GM23338 (cell line): ENCODE results near the gene GTF3C1. TPM values are rescaled to one million over a fixed set of nuclear protein-coding genes. Genes with fewer than 3 reads are reported as not detected.

Source experiments
- ATAC-seq: fragments of 200-7000 bp; cut with Tn5 transposase; 3 replicates; pipeline ENCODE4 v1.9.1; 2020
- DNase-seq: peaks from one replicate; pipeline ENCODE4 v3.0.0-alpha.2; 2015; ENCODE audit warnings: low spot score
- H2AFZ ChIP-seq: fragments of 200-600 bp; sonication (generic); 2 replicates; pipeline ENCODE4 v1.8.0; 2016; ENCODE audit warnings: antibody characterized with exemption, mild to moderate bottlenecking, moderate library complexity
- H3F3A ChIP-seq: fragments of 200-600 bp; sonication (generic); replicated peaks from 2 replicates; pipeline ENCODE4 v1.8.0; 2017; ENCODE audit warnings: antibody characterized with exemption, mixed run types, low read depth
- H3K27ac ChIP-seq: fragments of 200-600 bp; sonication (generic); 2 replicates; pipeline ENCODE4 v1.6.1; 2016; ENCODE audit warnings: low read depth
- H3K27me3 ChIP-seq: fragments of 200-600 bp; sonication (generic); 2 replicates; pipeline ENCODE4 v1.8.0; 2016; ENCODE audit warnings: mild to moderate bottlenecking, mixed run types, moderate library complexity; ENCODE audit not compliant: insufficient read depth
- H3K36me3 ChIP-seq: fragments of 200-600 bp; sonication (generic); 2 replicates; pipeline ENCODE4 v1.8.0; 2016; ENCODE audit warnings: mild to moderate bottlenecking; ENCODE audit not compliant: insufficient read depth
- H3K4me1 ChIP-seq: fragments of 200-600 bp; sonication (generic); 2 replicates; pipeline ENCODE4 v1.8.0; 2016; ENCODE audit warnings: mild to moderate bottlenecking, moderate library complexity; ENCODE audit not compliant: insufficient read depth
- H3K4me2 ChIP-seq: fragments of 200-600 bp; sonication (generic); 2 replicates; pipeline ENCODE4 v1.7.1; 2017; ENCODE audit warnings: mixed run types
- H3K4me3 ChIP-seq: fragments of 200-600 bp; sonication (generic); 2 replicates; pipeline ENCODE4 v1.6.1; 2016; ENCODE audit warnings: mixed run types
- H3K79me2 ChIP-seq: fragments of 200-600 bp; sonication (generic); replicated peaks from 2 replicates; pipeline ENCODE4 v1.8.0; 2017; ENCODE audit warnings: mild to moderate bottlenecking; ENCODE audit not compliant: insufficient read depth
- H3K9me2 ChIP-seq: fragments of 200-600 bp; sonication (generic); 2 replicates; pipeline ENCODE4 v1.8.0; 2017; ENCODE audit not compliant: insufficient read depth
- H4K20me1 ChIP-seq: fragments of 200-600 bp; sonication (generic); replicated peaks from 2 replicates; pipeline ENCODE4 v1.8.0; 2017; ENCODE audit warnings: mild to moderate bottlenecking; ENCODE audit not compliant: insufficient read depth
- H3K27ac Mint-ChIP-seq: 2 replicates; pipeline ENCODE4 v1.8.0; 2020; ENCODE audit warnings: inconsistent platforms, mild to moderate bottlenecking, moderate library complexity, mixed read lengths
- H3K27me3 Mint-ChIP-seq: 3 replicates; pipeline ENCODE4 v1.8.0; 2022; ENCODE audit warnings: low read depth, mild to moderate bottlenecking, moderate library complexity, mixed read lengths, inconsistent platforms; ENCODE audit not compliant: insufficient read depth, poor library complexity
- H3K36me3 Mint-ChIP-seq: 3 replicates; pipeline ENCODE4 v1.8.0; 2021; ENCODE audit warnings: low read depth, mild to moderate bottlenecking, inconsistent platforms, moderate library complexity, mixed read lengths
- H3K4me1 Mint-ChIP-seq: 3 replicates; pipeline ENCODE4 v1.8.0; 2020; ENCODE audit warnings: mild to moderate bottlenecking, inconsistent platforms, mixed read lengths
- H3K4me3 Mint-ChIP-seq: 3 replicates; pipeline ENCODE4 v1.8.0; 2021; ENCODE audit warnings: moderate library complexity, mild to moderate bottlenecking, inconsistent platforms, mixed read lengths
- H3K9me3 Mint-ChIP-seq: 3 replicates; pipeline ENCODE4 v1.8.0; 2020; ENCODE audit warnings: moderate library complexity, mild to moderate bottlenecking, inconsistent platforms, mixed read lengths
- CREB1 ChIP-seq: fragments of 250-450 bp; sonication (Bioruptor Pico); IDR thresholded peaks from 2 replicates; pipeline ENCODE4 v1.5.0; 2020; ENCODE audit warnings: low read depth, mild to moderate bottlenecking, moderate library complexity
- EZH2 ChIP-seq: fragments of 200-600 bp; sonication (generic); IDR thresholded peaks from one replicate; pipeline ENCODE4 v1.8.0; 2017; ENCODE audit warnings: antibody characterized with exemption, mild to moderate bottlenecking, low read depth; ENCODE audit not compliant: unreplicated experiment
- EZH2phosphoT487 ChIP-seq: fragments of 200-600 bp; sonication (generic); IDR thresholded peaks from one replicate; pipeline ENCODE4 v1.8.1; 2018; ENCODE audit warnings: antibody characterized with exemption; ENCODE audit not compliant: unreplicated experiment
- JUNB ChIP-seq: IDR thresholded peaks from one replicate; pipeline ENCODE4 v1.6.1; 2016; ENCODE audit warnings: antibody characterized with exemption; ENCODE audit not compliant: unreplicated experiment
- NANOG ChIP-seq: IDR thresholded peaks from 2 replicates; pipeline ENCODE4 v1.6.1; 2016; ENCODE audit warnings: antibody characterized with exemption, borderline replicate concordance
- POLR2AphosphoS5 ChIP-seq: IDR thresholded peaks from 2 replicates; pipeline ENCODE4 v1.6.1; 2016; ENCODE audit warnings: antibody characterized with exemption, low read depth
- STAT1 ChIP-seq: IDR thresholded peaks from one replicate; pipeline ENCODE4 v1.6.1; 2016; ENCODE audit warnings: antibody characterized with exemption; ENCODE audit not compliant: unreplicated experiment
- ZNF331 ChIP-seq: fragments of 250-450 bp; sonication (Bioruptor Pico); IDR thresholded peaks from 2 replicates; pipeline ENCODE4 v1.5.0; 2020; ENCODE audit warnings: low read depth, mild to moderate bottlenecking, moderate library complexity
- ZNF462 ChIP-seq: fragments of 250-450 bp; sonication (Bioruptor Pico); IDR thresholded peaks from 2 replicates; pipeline ENCODE4 v1.5.0; 2020; ENCODE audit warnings: mild to moderate bottlenecking, moderate library complexity
- polyA plus RNA-seq: library from polyadenylated mRNA; unstranded; fragments of >200 nt; fragmentation: Nextera tagmentation; extraction: Ambion mirVana; gene quantifications from 2 replicates; pipeline ENCODE4 v1.2.1, GENCODE V29; 2016
- total RNA-seq: library from RNA; depleted of rRNA; stranded (reverse); fragments of >200 nt; shearing (Covaris generic); gene quantifications from 2 replicates; pipeline ENCODE4 v1.2.3, GENCODE V29; 2014
- TF ChIP-seq, protein P1 (sequence below), 2 experiments: fragments of 200-600 bp in 1 of 2; sonication (generic) in 1 of 2; conservative IDR thresholded peaks; 2 replicates each; pipeline versions ENCODE4 v1.5.1 to v1.6.1; 2016 to 2017; ENCODE audit warnings: antibody characterized with exemption in 2 of 2, low read depth in 2 of 2, mild to moderate bottlenecking in 2 of 2, moderate library complexity in 1 of 2
- TF ChIP-seq, protein P2 (sequence below): IDR thresholded peaks from one replicate; pipeline ENCODE4 v1.6.1; 2018; ENCODE audit warnings: antibody characterized with exemption; ENCODE audit not compliant: unreplicated experiment

GTF3C1 gene
- total and polyA plus RNA-seq, 2 experiments from 2014 or later: 78.5 to 138 TPM

GRCh38 chr16:27526180-27526579 is 23.5 kb downstream of the GTF3C1 start (continued):
- TF ChIP-seq EZH2phosphoT487: no peak
- TF ChIP-seq, protein P1, sequence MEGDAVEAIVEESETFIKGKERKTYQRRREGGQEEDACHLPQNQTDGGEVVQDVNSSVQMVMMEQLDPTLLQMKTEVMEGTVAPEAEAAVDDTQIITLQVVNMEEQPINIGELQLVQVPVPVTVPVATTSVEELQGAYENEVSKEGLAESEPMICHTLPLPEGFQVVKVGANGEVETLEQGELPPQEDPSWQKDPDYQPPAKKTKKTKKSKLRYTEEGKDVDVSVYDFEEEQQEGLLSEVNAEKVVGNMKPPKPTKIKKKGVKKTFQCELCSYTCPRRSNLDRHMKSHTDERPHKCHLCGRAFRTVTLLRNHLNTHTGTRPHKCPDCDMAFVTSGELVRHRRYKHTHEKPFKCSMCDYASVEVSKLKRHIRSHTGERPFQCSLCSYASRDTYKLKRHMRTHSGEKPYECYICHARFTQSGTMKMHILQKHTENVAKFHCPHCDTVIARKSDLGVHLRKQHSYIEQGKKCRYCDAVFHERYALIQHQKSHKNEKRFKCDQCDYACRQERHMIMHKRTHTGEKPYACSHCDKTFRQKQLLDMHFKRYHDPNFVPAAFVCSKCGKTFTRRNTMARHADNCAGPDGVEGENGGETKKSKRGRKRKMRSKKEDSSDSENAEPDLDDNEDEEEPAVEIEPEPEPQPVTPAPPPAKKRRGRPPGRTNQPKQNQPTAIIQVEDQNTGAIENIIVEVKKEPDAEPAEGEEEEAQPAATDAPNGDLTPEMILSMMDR (conservative IDR thresholded peaks at IDR 0.05; ENCODE audit: low read depth in 2 of 2): no peak

DNA sequence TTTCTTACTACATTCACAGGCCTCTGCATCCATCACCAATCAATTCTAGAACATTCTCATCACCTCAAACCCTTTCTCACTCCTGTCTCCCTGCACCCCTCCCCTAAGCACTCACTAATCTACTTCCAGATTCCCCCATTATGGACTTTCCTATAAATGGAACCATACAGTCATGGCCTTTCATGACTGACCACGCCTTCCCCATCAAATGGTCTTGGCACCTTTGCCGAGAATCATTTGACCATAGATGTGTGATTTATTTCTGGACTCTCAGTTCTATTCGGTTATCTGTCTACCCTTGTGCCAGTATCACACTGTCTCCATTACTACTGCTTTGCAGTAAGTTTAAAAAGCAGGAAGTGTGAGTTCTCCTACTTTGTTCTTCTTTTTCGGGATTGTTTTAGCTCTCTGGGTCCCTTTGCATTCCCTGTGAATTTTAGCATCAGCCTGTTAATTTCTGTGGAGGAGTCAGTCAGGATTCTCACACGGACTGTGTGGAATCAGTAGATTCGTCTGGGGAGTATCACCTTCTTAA is 27.5 kb downstream of the GTF3C1 start:
- H3K36me3 Mint-ChIP-seq: peaks cover 51% of the 10 kb centered on the region
- no peak for ATAC-seq
- H3K36me3 ChIP-seq: peaks cover 38% of the 10 kb centered on the region
- no peak for TF ChIP-seq EZH2
- TF ChIP-seq, protein P2, sequence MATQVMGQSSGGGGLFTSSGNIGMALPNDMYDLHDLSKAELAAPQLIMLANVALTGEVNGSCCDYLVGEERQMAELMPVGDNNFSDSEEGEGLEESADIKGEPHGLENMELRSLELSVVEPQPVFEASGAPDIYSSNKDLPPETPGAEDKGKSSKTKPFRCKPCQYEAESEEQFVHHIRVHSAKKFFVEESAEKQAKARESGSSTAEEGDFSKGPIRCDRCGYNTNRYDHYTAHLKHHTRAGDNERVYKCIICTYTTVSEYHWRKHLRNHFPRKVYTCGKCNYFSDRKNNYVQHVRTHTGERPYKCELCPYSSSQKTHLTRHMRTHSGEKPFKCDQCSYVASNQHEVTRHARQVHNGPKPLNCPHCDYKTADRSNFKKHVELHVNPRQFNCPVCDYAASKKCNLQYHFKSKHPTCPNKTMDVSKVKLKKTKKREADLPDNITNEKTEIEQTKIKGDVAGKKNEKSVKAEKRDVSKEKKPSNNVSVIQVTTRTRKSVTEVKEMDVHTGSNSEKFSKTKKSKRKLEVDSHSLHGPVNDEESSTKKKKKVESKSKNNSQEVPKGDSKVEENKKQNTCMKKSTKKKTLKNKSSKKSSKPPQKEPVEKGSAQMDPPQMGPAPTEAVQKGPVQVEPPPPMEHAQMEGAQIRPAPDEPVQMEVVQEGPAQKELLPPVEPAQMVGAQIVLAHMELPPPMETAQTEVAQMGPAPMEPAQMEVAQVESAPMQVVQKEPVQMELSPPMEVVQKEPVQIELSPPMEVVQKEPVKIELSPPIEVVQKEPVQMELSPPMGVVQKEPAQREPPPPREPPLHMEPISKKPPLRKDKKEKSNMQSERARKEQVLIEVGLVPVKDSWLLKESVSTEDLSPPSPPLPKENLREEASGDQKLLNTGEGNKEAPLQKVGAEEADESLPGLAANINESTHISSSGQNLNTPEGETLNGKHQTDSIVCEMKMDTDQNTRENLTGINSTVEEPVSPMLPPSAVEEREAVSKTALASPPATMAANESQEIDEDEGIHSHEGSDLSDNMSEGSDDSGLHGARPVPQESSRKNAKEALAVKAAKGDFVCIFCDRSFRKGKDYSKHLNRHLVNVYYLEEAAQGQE: no peak
- TF ChIP-seq ZNF462: no peak
- TF ChIP-seq CREB1 (CRISPR knock-in tag): no peak
- no peak for TF ChIP-seq POLR2AphosphoS5
- no peak for TF ChIP-seq ZNF331 (CRISPR knock-in tag)
- TF ChIP-seq, protein P1 (conservative IDR thresholded peaks at IDR 0.05; ENCODE audit: low read depth in 2 of 2): no peak
- no peak for TF ChIP-seq NANOG
- TF ChIP-seq STAT1: no peak
- no peak for TF ChIP-seq EZH2phosphoT487
- no peak for TF ChIP-seq JUNB

More for the DNA sequence above, 27.5 kb downstream of the GTF3C1 start:
- no peak overlapping the region for H3K4me3 Mint-ChIP-seq
- H3K4me2 ChIP-seq: no peak overlapping the region
- H3K27me3 Mint-ChIP-seq: no peaks in the 10 kb centered on the region
- DNase-seq: no peak
- H2AFZ ChIP-seq: no peak overlapping the region
- no peaks in the 10 kb centered on the region for H3K4me1 ChIP-seq
- no peaks in the 10 kb centered on the region for H3F3A ChIP-seq
- no peak overlapping the region for H3K27ac ChIP-seq
- H3K9me3 Mint-ChIP-seq: no peaks in the 10 kb centered on the region
- H3K79me2 ChIP-seq: no peaks in the 10 kb centered on the region
- no peaks in the 10 kb centered on the region for H3K27me3 ChIP-seq
- H3K4me1 Mint-ChIP-seq: no peaks in the 10 kb centered on the region
- H3K27ac Mint-ChIP-seq: no peak overlapping the region; the same call in 1 of the 2 replicates
- H4K20me1 ChIP-seq: peaks cover 5% of the 10 kb centered on the region; the same call in 1 of the 2 replicates
- no peak overlapping the region for H3K4me3 ChIP-seq
- no peaks in the 10 kb centered on the region for H3K9me2 ChIP-seq
